HG03060 (cell line): ENCODE data around the gene PLEKHA6.

Experiments
- ATAC-seq: cut with Tn5 transposase; IDR thresholded peaks from one replicate; pipeline ENCODE4 v1.9.1; 2021; ENCODE audit warnings: low read depth, moderate number of reproducible peaks; ENCODE audit not compliant: unreplicated experiment

The PLEKHA6 gene

DNA sequence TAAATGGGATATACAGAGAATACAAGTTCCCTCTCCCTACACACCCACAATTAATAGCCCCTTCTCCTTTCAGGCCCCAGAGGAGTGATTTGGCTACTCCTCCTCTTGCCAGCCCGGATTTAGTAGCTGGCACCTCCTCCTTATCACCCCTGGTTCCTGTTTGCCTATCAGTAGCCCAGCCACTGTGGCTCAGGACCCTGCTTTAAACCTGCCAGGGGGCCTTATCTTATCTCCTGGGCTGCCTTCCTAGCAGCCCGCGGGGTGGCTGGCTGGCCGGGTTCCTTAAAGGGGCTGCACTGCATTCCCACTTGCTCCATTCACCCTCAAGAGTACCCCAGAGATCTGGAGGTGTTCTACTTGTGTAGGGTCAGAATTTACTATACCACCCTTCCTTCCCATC is 70.4 kb downstream of the PLEKHA6 start:
- ATAC-seq = no peak

DNA sequence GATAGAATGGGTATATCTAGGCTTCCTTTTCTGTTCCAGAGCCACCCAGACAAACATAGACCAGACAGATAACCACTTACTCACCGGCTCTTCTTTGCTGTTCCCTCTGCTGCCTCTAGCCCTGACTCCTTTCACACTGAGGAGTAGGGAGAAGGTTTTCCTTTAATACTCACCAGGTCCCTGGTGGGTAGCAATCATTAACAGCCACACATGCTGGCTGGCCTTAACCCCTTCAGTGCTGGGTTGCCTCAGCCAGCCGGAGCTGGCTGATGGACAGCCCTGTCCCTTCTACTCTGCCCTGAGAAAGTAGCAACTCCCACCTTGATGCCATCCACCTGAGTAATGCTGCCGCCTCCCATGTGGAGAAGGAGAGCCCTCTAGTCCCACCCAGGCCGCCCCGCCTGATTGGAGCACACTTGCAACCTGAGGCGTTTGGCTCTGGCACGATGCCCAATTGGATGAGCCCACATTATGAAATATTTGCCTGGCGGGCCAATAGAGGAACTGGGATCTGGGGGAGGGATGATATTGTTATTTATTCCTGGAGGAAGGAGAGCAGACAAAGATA is 71.6 kb downstream of the PLEKHA6 start:
- no peak for ATAC-seq

- ATAC-seq = no peak
Observed at GRCh38 chr1:204287466-204287891, 72.2 kb downstream of the PLEKHA6 start.

DNA sequence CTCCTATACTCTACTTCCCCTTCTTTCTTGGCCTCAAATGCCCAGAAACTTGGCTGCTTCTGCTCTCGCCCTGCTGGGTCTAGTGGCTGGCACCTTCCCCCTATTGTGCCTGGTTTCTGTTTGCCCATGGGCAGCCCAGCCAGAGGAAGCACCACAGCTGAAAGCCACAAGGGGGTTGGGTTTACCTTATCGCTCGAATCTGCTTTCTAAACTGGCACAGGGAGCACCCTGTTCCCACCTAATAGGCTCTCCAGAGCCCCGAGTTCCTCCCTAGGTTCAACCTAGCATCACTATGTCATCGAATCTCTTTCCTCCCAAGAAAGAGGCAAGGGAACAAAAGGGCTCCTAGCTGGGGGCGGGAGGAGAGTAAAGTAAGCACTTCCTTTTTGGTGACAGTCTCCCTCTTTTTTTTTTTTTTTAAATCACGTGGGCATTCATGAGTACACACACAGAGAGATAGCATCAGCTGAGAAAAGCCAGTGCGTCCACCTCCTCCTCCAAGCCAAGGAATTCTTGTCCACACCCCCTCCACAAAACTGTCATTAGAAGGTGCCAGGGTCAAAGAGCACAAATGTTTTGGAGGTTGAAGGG is 72.8 kb downstream of the PLEKHA6 start:
- ATAC-seq = no peak

GRCh38 chr1:204286315-204286714 is 73.4 kb downstream of the PLEKHA6 start:
- no peak for ATAC-seq

DNA sequence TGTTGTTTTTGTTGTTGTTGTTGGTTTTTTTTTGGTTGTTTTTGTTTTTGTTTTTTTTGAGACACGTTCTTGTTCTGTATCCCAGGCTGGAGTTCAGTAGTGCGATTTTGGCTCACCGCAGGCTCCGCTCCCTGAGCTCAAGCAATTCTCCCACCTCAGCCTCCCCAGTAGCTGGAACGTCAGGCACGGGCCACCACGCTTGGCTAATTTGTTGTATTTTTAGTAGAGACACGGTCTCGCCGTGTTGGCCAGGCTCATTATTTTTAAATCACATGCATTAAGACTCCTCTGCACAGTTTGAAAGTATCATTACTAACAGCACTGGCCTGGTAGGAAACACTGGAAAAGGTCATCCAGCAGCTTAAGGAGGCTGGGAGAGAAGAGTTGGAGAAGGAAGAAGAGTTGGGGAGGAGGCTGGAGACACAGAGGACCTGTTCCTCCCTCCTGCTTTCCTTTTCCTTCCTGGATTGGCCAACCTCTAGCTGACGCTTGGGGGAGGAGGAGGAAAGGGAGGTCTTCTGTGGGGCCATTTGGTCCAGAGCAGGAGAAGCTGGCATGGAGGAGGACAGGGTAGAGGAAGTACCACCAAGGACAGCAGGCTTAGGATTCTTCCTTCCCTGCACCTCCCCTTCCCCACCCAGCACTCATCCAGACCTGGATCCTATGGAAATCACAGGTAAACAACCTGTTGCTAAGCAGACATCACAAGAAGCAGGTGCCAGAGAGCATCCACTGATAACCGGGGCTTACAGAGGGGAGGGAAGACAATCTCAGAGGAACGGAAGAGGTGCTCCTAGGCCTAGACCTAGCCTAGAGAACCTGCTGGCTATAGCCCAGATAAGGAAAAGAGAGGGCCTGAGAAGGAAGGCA is 74.1 kb downstream of the PLEKHA6 start:
- ATAC-seq = no peak

DNA sequence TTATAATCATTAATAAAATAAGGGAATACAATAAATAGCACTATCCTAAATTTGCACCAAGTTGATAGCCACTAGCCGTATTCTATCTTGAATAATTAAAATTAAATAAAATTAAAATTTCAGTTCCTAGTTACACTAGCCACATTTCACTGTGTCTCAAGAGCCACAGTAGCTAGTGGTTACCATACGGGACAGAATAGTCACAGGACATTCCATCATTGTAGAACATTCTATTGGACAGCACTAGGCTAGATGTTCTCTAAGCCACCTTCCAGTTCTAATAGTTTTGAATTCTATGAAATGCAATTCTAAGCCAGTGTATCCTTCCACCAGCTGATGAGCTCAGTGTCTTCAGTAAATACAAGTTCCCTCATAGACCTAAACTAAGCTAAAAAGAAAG is 74.8 kb downstream of the PLEKHA6 start:
- no peak for ATAC-seq

- no peak for ATAC-seq
Observed at GRCh38 chr1:204283711-204284651, 75.7 kb downstream of the PLEKHA6 start.

DNA sequence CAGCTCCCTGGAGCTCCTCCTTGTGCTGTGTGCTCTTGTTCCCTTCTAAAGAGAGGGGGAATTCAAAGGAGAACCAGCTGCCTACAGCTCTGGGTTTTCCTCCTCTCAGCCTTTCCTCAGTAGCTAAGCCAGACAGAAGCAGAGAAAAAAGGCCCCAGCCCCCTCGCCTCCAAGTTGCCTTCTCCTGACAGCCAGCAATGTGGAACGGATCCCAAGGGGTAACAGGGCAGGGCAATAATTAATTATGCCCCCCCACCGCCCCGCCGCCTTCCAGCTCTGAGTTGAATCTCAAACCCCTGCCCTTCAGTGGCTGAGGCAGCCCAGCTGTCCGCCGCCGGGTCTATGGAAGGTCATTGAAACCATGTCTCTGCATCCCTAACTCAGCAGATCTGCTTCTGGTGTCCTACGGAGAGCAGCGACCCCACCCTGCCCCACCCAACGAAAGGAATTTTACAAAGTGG is 76.9 kb downstream of the PLEKHA6 start:
- ATAC-seq = no peak

DNA sequence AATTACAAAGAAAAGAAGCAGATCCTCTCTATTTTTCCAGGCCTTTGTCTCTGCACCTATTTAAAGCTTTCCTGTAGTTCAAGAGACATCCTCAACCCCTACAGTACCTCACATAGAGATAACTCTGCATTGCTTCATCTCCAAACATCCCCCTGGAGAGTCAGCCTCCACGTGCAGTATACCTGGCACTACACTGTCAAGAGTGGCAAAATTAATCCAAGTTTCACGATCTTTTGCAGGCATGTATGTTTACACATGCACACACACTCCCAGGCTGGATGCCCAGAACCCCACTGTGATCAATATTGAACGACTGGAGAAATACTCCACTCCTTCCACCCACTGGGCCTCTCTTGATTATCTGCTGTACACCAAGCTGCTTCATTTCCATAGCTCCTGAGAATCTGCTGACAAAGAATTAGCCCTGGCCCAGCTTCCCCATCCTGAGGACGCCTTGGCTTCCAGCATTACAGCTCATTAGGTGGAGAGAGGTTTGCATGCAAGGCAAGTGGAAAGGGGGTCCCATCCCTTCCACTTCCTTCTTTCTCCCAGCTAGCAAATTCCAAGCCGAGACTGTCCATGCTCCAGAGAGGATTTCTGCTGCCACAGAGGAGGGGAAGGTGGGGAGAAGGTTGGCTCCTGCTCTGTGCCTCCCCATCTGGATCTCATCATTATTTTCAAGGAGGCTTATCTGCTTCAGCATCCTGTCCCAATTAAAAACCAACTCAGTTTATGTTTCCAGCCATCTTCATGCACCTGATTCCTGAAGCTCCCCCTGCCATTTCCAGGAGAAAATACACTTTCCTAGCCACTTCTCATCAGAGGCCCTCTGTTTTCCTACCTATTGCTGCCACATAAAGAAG is 79.4 kb downstream of the PLEKHA6 start:
- ATAC-seq = no peak

GRCh38 chr1:204278958-204279357 is 80.8 kb downstream of the PLEKHA6 start:
- no peak for ATAC-seq

DNA sequence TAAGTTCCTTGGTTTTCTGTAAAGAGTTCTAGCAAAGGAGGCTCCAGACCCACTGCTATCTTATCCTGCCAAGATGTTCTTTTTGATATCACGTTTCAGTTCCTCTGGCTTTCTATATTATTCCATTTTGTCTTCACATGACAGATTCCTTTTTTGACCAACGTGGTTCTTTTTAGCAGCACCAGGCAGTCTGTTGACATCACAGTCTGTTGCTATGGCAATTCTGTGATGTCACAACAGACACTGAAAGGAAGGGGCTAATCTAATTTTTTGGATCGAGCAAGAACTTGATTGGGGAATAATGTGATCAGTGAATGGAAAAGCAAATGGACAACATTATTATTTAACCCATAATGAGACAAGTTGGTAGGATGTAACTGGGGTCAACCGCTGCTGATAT is 81.5 kb downstream of the PLEKHA6 start:
- no peak for ATAC-seq

DNA sequence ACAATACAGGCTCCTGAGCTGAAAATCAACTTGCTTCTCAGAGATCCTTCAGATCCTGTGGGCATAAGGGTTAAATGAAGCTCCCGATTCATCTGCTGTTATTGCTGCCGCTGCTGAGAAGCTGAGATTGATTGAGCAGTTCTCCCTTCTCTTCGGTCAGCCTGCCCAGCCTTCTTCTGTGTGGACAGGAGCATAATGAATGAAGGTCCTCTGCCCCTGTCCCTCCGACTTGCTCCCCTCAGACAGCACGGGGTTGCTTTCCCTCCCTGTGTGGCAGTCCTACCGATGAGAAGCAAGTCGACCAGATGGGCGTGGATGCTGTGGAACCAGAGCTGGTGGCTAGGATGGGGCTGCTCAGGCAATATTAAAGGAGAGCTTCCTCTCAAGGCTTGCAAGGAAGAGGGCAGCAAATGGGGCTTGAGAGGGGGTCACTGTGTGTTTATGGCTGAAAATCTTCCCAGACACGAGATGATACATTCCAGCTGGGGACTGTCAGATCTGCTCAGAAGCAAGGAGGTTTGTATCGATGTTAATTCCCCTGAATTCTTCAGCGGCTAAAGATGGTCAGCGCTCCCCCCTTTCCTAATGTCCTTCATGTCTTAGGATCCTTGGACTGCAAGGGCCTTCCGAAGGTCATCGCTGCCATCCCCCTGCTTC is 82.0 kb downstream of the PLEKHA6 start:
- ATAC-seq = no peak

DNA sequence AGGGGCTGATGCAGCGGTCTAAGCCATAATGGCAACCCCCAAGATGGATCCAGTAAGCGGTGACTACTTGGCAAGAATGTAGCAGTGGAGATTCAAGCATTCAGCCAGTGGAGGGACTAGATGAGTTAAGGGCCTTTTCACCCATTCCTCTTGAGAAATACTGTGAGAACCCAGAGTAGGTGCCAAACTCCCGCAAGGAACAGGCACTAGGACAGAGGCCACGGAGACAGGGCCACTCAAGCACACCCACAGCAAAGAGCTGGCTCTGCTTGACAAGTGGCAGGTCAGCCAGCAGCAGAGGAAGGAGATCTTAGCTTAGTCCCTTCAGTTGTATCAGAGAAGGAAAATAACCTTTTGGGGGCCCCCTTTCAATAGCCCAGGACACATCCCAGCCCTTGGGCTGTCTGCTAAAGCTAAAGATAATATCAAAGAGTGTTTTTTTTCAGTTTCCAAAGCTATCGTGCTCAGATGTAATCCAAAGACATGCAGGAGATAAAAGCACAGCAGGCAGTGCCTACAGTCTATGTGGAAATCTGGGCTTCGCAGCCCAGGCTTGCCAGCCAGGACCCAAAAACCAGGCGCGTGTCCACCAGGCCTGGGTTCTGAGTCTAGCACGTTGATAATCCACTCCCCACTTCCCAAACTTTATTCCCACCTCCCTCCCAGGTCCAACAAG is 83.9 kb downstream of the PLEKHA6 start:
- ATAC-seq = no peak

DNA sequence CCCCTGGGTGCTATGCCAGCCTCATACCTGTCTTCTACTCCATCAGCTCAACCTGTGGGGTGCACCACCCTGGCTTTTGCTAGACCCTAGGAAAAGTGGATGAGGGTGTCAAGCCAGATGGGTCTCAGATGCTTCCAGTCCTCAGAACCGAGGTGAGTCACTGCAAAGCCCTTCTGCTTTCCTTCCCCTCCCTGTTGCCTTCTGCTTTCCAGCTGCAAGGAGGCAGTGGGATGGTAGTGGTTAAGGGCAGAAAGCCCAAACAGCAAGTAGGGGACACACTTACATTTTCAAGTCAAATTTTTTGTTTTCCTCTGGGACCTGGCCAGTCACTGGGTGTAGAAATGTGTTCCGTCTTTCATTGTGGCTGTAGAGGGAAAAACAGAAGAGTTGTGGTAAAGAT is 85.3 kb downstream of the PLEKHA6 start:
- ATAC-seq = no peak

DNA sequence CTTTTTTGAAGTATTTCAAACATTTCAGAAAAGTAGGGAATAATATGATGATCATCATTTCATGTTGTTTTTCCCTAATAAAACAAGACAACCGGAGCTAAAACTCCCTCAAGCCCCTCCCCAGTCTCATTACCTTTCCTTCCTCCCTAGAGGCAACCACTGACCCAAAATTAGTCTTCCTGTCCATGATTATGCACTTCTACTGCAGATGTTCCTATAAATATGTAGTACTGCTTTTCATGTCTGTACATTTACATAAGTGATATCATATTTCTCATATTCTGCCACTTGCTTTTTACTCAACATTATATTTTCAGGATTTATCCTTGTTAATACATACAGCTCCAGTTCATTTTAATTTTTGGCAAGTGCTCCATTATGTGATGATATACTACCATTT is 87.2 kb downstream of the PLEKHA6 start:
- ATAC-seq = no peak

- ATAC-seq = no peak
Observed at GRCh38 chr1:204271970-204272369, 87.8 kb downstream of the PLEKHA6 start.

GRCh38 chr1:204268101-204268500 is 91.6 kb downstream of the PLEKHA6 start:
- no peak for ATAC-seq

GRCh38 chr1:204267191-204267601 is 92.5 kb downstream of the PLEKHA6 start:
- ATAC-seq = no peak
